Pulmonary artery endothelial cell (primary cell): Measurements from ENCODE around the gene KCNJ12. TPM values are rescaled to one million over a fixed set of nuclear protein-coding genes. Genes with fewer than 3 reads are reported as not detected.

Source experiments
- DNase-seq: peaks from one replicate; pipeline ENCODE4 v3.0.0-alpha.2; 2011; ENCODE audit warnings: low read depth, low spot score
- total RNA-seq: library from RNA; depleted of rRNA; stranded (reverse); fragments of >200 nt; gene quantifications from 2 replicates; pipeline ENCODE4 v1.2.3, GENCODE V29; 2014

Gene KCNJ12
- total RNA-seq, 1 donor from 2014 or later, result 3.3 TPM

- DNase-seq, result no peak
Observed at GRCh38 chr17:21365016-21365415, 11.1 kb upstream of the KCNJ12 start.

DNA sequence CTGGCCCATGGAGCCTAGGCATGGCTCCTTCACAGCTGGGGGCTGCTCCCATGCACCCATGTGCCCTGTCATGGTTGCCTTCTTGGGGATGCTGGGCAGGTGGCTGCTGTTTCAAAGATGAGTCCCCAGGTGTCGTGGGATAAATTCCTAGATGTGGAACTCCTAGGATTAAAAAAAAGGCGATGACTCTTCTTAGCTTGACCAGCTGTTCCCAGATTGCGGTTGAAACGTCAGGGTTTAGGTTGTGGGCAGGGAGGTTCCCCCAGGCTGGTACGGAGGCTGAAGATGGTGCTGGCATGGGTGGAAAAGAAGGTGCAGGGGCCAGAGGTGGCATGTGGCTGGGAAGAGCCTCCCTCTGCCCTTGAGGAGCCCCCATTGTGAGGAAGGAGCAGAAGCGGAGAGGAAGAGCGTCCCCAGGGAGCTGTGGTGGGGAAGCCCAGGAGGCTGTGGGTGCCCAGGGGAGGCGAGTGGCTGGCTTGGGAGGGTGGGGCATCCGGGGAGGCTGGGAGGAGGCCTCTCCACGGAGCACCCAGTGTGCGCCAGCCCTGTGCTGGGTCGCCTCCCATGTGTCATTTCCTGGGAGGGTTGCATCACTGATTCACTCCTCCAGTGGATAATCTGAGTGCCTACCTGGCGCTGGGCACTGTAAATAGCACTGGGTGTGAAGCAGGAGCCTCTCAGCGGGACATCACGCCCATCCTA lies 7.5 kb upstream of the KCNJ12 start:
- DNase-seq, result no peak

DNA sequence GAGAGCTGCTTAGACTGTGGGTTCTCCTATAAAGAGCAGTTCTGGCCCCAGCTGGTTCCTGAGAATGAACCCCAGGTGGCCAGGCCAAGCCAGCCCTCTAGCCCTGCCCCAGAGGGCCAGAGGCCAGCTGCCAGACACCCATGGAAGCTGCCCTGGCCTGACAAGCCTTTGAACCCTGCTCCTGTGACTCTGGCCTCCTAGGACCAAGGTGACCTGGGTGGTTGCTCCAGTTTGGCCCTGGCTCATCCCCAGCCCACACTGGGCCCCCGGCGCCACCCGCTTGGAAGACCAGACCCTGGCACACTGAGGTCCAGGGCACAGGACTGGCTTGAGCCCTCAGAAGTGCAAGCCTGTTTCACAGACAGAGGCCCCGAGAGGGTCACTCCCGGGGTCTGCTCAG lies 6.8 kb upstream of the KCNJ12 start:
- no peak for DNase-seq

DNA sequence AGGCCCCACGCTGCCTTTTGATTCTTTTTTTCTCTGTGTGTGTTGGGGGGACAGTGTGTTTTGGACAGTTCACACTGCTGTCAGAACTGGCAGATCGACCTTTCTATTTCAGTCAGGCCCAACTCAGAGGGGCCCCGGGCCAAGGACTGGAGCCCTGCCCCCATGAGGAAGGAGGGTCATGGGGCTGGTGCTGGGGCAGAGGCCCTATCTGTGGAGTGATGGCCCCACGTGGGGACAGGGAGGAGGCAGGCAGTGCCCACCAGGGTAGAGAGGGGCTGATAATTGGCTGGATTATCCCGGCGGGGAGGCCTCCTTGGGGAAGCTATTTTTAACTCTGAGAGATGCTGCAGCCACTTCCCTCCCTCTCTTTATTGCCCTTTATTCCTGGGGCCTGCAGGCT lies 5.7 kb upstream of the KCNJ12 start:
- no peak for DNase-seq

- no peak for DNase-seq
Observed at GRCh38 chr17:21371511-21372081, 4.6 kb upstream of the KCNJ12 start.

DNA sequence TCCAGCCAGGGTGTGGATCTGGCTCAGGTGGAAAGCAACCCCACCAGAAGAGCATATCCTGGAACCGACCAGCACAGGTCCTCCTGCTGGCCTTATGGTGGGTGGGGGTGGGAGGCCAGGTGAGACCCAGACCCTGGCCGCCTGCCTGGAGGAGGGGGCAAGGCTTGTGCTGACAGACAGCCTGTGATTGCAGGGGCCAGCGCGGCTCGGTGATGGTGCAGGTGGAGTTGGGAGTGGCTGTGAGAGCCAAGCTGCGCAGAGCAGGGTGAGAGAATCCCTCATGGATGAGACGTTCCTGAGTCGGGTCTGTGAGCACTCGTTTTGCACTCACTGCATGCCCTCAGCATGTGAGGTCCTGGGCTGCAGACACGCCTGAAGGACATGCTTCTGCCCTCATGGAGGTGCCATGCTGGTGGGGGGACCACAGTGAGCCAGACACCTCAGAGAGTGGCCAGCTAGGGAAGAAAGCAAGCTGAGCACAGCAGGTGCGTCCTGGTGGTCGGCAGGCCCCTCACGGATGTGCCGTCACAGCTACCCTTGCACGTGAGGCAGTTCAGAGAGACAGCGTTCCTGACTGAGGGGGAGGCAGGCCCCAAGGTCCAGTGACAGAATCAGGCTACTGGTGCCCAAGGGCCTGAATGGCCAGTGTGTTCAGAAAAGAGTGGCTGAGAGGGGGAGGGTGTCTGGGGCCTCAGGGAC lies 3.8 kb upstream of the KCNJ12 start:
- no peak for DNase-seq

GRCh38 chr17:21373036-21373435 lies 3.1 kb upstream of the KCNJ12 start:
- DNase-seq, result no peak

DNA sequence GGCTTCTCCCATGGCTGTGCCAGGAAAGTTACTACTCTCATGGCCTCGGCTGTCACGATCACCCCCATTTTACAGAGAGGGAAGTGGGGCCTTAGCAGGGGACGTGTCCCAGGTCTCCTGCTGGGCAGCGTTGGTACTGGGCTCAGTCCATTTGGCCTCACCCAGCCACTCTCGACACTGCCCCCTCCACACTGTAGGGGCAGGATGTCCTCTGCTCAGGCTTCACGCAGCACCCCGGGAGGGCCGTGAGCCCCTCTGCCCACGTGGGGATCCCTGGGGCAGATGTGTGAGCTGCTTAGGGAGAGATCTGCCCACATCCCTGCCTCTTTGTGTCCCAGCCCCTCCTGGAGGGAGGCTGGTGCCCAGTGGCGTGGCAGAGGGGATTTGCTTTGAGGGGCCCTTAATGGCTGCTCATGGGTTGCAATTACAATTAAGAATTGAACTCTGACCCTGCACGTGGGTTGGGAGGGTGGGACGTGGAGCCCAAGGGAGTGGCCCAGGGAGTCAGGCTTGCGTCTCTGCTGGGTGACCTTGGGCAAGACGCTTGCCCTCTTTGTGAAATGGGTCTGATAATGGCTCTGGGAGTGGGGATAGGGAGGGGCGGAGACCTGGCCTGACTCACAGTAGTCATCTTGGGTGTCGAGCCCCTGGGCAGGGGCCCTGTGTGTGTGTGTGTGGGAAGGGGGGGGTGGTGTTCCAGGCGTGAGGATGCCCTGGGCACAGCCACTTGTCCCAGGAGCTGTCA lies 2.3 kb upstream of the KCNJ12 start:
- no peak for DNase-seq

DNA sequence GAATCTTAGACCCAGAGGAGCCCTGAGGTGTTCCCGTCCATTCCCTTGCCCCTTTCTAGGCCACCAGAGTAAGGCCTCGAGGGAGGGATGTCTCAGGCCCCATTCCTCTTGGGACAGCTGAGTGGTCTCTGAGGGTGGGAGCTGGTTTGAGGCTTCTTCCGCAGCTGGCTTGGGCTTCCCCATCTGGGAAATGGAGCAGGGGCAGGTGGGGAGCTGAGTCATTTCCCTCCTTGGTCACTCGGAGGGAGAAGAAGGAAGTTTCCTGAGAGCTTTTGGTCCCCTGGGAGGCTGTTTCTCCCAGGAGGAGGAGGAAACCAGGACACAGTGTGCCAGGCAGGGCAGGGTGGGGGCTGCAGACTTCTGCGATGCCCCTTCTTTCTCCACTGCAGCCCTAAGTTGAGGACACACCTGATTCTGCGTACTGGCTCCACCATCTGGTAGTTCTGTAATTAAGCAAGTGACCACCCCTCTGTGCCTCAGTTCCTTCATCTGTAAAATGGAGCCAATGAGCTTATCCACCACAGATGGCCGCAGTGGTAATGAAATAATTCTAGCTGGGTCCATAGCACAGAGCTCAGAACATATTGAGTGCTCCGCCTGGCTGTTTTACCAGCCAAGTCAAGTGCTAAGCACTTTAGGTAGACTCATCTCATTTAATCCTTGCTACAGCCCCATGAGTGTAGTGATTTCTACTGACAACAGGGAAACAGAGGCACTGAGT lies 1.6 kb upstream of the KCNJ12 start:
- DNase-seq, result no peak

DNA sequence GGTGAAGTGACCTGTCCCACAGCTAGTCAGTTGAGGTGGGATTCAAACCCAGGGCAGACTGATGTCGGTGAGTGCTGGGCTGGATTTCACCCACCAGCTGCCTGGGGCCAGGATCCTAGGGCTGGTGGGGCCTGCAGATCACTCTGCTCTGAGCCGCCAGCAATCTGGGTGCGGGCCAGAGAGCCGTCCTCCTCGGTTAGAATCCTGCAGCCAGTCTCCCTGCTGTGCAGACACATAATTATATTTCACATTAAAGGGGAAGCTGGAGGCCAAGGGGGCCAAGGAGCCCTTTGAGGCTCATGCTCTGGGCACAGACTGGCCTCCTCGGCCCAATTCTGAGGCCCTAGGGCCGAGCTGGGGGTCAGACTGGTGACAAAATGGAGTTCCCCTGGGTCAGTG lies 996 bp upstream of the KCNJ12 start:
- no peak for DNase-seq

GRCh38 chr17:21375757-21376080 lies 438 bp upstream of the KCNJ12 start:
- DNase-seq, result no peak

GRCh38 chr17:21376759-21377690 lies 868 bp downstream of the KCNJ12 start:
- no peak for DNase-seq

GRCh38 chr17:21377705-21378396 lies 1.7 kb downstream of the KCNJ12 start:
- DNase-seq, result no peak

GRCh38 chr17:21378553-21378952 lies 2.4 kb downstream of the KCNJ12 start:
- no peak for DNase-seq

DNA sequence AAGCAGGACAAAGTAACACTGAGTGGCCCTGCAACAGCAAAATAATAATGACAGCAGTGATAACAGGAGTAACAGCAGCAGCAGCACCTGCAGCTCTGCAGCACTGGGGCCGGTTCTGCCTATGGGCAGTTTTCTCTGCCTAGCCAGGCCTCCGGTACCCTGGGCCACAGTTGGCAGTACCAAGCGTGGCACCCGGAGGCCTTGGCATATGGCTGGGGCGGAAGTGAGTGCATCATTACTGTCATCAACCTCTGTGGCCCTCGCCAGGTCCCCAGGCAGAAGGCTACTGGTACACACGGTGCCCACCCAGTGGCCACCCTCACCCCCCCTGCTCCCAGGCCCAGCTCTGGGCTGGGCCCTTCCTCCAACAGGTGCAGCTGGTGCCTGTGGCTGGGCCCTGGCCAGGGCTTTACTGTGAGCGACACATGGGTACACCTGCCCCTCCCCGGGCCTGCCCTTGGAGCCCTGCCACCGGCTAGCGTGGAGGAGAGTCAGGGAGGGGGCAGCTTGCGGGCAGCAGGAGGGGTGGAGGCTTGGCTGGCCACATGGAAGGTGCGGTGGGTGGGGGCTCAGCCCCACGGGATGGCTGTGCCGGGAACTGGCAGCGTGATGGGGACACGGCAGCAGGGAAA lies 3.0 kb downstream of the KCNJ12 start:
- DNase-seq, result no peak

DNA sequence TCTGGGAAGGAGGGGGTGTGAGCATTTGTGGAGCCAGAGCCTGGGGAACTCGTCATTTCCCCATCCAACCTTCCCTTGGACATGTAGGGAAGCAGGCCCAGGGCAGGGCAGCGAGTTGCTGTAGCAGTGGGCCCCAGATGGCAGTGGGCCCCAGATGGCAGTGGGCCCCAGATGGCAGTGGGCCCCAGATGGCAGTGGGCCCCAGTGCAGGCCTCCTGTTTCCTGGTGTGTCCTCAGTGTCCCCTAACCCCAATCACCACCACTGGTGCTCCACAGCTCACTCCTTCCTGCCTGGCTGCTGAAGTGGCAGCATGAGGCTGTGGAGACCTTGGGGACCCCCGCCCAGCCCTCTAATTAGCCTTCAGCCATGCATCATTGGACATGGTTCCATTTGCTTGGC lies 4.5 kb downstream of the KCNJ12 start:
- DNase-seq, result no peak

DNA sequence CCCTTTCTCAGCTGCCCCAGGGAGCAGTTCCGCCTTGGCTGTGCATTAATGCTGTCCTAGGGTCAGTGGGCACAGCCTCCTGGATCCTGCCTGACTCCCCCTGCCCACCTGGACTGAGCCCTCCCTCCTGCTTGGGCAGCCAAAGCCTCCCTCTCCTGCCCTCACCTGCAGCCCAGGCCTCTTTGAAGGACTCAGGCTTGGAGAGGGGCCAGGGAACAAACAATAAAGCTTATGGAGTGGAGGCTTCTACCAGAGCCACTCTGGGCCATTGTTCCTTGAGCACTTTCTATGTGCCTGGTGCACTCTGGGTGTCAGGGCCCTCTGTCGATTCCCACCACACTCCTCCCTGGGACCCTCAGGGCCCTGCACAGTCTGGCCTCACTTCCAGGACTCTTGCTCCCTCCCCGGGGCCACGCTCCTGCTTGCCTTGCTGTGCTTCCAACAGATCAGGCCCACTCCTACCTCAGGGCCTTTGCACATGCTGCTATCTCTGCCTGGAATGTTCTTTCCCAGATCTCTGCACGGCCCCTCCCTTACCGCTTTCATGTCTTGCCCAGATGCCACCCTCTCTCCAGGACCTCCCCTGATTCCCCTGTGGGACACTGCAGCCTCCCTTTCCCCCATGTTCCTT lies 5.0 kb downstream of the KCNJ12 start:
- DNase-seq, result no peak

DNA sequence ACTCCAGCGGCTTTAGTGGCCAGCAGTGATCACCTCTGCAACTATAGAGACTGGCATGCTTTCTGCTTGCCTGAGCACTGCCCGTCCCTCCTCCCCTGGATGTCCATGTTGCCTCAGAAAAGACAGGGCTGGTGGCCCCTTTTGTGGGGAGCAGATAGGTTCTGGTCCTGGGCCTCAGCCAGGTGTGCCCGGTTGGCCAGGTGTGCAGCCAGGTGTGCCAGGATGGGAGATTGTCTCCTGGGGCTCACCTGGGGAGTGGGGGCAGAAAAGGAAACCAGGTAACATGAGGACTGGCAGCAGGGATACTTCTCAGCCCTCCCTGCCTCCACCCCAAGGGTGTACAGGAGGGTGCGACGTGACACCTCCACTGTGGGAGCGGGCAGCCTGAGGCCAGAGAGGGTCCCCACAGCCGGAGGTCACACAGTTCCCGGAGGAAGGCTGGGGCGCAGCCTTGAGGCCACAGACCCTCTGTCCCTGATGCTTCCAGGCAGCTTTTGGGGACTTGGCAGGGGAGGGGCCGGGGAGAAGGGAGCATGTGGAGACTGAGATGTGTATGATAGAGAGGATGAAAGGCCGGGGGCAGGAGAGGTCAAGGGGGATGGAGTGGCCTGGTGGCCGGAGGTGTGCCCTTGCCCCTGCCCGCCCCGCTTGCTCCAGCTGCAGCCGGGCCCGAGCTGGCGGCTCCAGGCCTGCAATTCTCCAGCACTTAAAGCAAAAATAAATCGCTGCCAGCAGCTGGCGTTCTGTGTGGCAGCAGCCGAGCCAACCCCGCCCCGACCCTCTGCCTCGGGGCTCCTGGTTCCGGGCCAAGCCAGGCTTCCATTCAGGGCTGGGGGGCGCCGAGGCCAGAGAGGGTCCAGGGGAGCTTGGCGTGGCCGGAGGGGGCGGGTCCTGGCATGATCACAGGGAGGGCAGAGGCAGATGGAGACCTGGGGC lies 6.7 kb downstream of the KCNJ12 start:
- DNase-seq, result no peak
